Activated naive CD8-positive, alpha-beta T cell treated with anti-CD3 and anti-CD28 coated beads for 36 hours (primary cell): ENCODE results near the gene CTIF. TPM values are rescaled to one million over a fixed set of nuclear protein-coding genes. Genes with fewer than 3 reads are reported as not detected.
A peak's percentile ranks its signal among the peaks of the same experiment; 100 is the strongest.

ENCODE experiments used
- DNase-seq: peaks from one replicate; pipeline ENCODE4 v3.0.0; 2021
- H3K27ac Mint-ChIP-seq: one replicate; pipeline ENCODE4 v1.8.0; 2022; ENCODE audit warnings: mild to moderate bottlenecking, moderate library complexity, mixed read lengths
- H3K27me3 Mint-ChIP-seq: one replicate; pipeline ENCODE4 v1.8.0; 2022; ENCODE audit warnings: mild to moderate bottlenecking, mixed read lengths
- H3K36me3 Mint-ChIP-seq: one replicate; pipeline ENCODE4 v1.8.0; 2021; ENCODE audit warnings: mild to moderate bottlenecking, mixed read lengths
- H3K4me1 Mint-ChIP-seq: one replicate; pipeline ENCODE4 v1.8.0; 2021; ENCODE audit warnings: mixed read lengths
- H3K4me3 Mint-ChIP-seq: one replicate; pipeline ENCODE4 v1.8.0; 2022; ENCODE audit warnings: mild to moderate bottlenecking, moderate library complexity, mixed read lengths
- H3K9me3 Mint-ChIP-seq: one replicate; pipeline ENCODE4 v1.8.0; 2022; ENCODE audit warnings: mixed read lengths
- total RNA-seq, 2 experiments: library from RNA; stranded (reverse); gene quantifications; one replicate each; pipeline ENCODE4 v1.2.3, GENCODE V29; 2021

The CTIF gene
- total RNA-seq, 2 experiments from 2014 or later = 2.3 to 3.5 TPM

GRCh38 chr18:48541747-48542400, 3.0 kb downstream of the CTIF start:
- Mint-ChIP-seq H3K36me3 (no peaks in the 10 kb centered on the region), H3K9me3 (no peaks in the 10 kb centered on the region), H3K27me3 (peaks cover 46% of the 10 kb centered on the region), H3K4me3 (no peak overlapping the region), H3K27ac (no peak overlapping the region), H3K4me1 (peaks cover 15% of the 10 kb centered on the region)
- DNase-seq = no peak

GRCh38 chr18:48542513-48543181, 3.8 kb downstream of the CTIF start:
- Mint-ChIP-seq H3K36me3 (no peaks in the 10 kb centered on the region), H3K27ac (no peak overlapping the region)

DNA sequence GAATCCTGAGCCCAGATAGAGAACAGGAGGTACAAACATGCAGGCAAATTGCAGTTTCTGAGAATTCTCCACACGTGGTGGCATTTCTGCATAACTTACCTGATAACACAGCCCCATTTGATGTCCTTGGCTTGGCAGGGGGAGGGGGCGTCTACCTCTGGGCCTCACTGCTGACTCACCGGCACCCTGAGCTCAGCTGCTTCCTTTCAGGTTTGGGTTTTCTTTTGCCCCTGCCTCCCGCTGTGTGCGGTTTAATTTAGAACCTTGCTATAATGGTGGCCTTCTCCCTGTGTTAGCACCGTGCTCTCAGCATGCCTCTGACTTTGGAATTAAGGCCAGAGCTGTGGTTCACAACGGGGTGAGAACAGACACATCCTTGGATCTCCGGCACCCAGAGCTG, 4.4 kb downstream of the CTIF start:
- peak; percentile 47 for DNase-seq
- H3K27me3 Mint-ChIP-seq = peaks cover 46% of the 10 kb centered on the region
- H3K4me1 Mint-ChIP-seq = peaks cover 14% of the 10 kb centered on the region
- no peak overlapping the region for H3K27ac Mint-ChIP-seq
- no peaks in the 10 kb centered on the region for H3K36me3 Mint-ChIP-seq
- H3K9me3 Mint-ChIP-seq = no peaks in the 10 kb centered on the region
- no peak overlapping the region for H3K4me3 Mint-ChIP-seq

More at GRCh38 chr18:48542513-48543181, 3.8 kb downstream of the CTIF start:
- no peaks in the 10 kb centered on the region for H3K9me3 Mint-ChIP-seq
- DNase-seq = peak; percentile 3
- peaks cover 46% of the 10 kb centered on the region for H3K27me3 Mint-ChIP-seq
- no peak overlapping the region for H3K4me3 Mint-ChIP-seq
- peaks cover 15% of the 10 kb centered on the region for H3K4me1 Mint-ChIP-seq

GRCh38 chr18:48544116-48544515, 5.3 kb downstream of the CTIF start:
- Mint-ChIP-seq H3K36me3 (no peaks in the 10 kb centered on the region), H3K4me1 (peaks cover 11% of the 10 kb centered on the region), H3K27ac (no peak overlapping the region), H3K9me3 (no peaks in the 10 kb centered on the region), H3K27me3 (peaks cover 46% of the 10 kb centered on the region), H3K4me3 (no peak overlapping the region)
- no peak for DNase-seq

- peaks cover 46% of the 10 kb centered on the region for H3K27me3 Mint-ChIP-seq
- no peak overlapping the region for H3K27ac Mint-ChIP-seq
- no peaks in the 10 kb centered on the region for H3K36me3 Mint-ChIP-seq
- no peak for DNase-seq
- H3K4me3 Mint-ChIP-seq = no peak overlapping the region
- no peaks in the 10 kb centered on the region for H3K9me3 Mint-ChIP-seq
- H3K4me1 Mint-ChIP-seq = peaks cover 11% of the 10 kb centered on the region
These were observed 6.0 kb downstream of the CTIF start for GRCh38 chr18:48544661-48545415.

- DNase-seq = no peak
- H3K27ac Mint-ChIP-seq = no peak overlapping the region
- H3K27me3 Mint-ChIP-seq = peaks cover 37% of the 10 kb centered on the region
- no peak overlapping the region for H3K4me3 Mint-ChIP-seq
- no peaks in the 10 kb centered on the region for H3K36me3 Mint-ChIP-seq
- H3K9me3 Mint-ChIP-seq = no peaks in the 10 kb centered on the region
- H3K4me1 Mint-ChIP-seq = peaks cover 8% of the 10 kb centered on the region
These were observed 7.0 kb downstream of the CTIF start for GRCh38 chr18:48545757-48546321.

GRCh38 chr18:48546396-48546795, 7.6 kb downstream of the CTIF start:
- H3K36me3 Mint-ChIP-seq = no peaks in the 10 kb centered on the region
- H3K9me3 Mint-ChIP-seq = no peaks in the 10 kb centered on the region
- H3K4me1 Mint-ChIP-seq = peaks cover 8% of the 10 kb centered on the region
- H3K27me3 Mint-ChIP-seq = peaks cover 35% of the 10 kb centered on the region
- no peak overlapping the region for H3K27ac Mint-ChIP-seq
- no peak for DNase-seq
- no peak overlapping the region for H3K4me3 Mint-ChIP-seq

DNA sequence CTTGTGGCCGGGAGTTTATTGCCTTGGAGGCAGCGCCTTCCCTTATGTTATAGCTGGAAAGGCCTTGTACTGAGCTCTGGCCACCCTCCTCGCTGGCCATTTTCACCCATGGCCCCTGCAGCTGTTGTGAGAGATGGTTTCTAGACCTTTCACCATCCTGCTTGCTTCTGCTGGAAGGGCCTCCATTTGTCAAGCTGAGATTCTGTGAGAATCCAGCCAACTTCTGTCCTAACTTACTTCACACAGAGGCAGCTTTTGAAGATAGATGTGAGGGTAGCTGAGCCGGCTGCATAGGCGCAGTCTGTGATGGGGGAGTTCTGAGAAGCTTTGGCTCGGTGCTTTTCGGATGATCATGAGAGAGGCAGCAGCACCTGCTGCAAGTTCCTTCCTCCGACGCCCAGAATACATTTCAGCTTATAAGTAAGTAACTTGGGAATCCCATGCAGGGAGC, 8.7 kb downstream of the CTIF start:
- H3K4me3 Mint-ChIP-seq = no peak overlapping the region
- H3K4me1 Mint-ChIP-seq = peaks cover 8% of the 10 kb centered on the region

DNA sequence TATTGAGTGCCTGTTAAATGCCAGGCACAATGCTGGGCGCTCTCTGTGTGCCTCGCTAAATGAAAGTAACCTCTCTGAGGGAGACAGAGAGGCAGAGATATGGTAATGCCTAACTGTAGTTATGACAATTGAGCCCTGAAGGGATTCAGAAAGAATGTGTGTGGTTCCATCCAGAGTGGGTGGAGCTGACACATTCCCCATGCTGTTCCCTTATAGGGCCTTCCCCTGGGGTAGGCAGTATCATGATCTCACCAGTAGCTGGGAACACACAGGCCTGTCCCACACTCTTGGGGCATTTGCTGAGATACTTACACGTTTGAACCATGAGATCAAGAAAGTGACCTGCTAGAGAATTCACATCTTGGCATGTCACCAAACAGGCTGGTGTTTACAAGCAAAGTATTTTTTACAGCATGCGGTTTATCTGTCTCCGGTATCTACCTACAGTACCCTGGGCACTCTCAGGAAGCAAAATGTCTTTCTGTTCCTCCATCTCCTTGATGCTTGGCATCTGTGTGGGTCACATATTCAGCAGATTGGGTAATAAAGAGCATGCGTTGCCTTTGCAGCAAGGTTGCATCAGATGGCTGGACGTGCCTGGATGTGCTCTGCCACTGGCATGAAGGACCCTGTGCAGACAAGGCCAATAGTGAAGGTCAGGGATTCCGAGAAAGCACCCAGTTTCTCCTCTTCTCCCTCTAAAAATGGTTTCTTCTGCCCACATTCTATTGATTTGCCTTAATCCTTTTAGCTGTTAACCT, 9.4 kb downstream of the CTIF start:
- H3K27me3 Mint-ChIP-seq = peaks cover 24% of the 10 kb centered on the region
- H3K4me1 Mint-ChIP-seq = peaks cover 3% of the 10 kb centered on the region
- H3K27ac Mint-ChIP-seq = no peak overlapping the region
- no peak overlapping the region for H3K4me3 Mint-ChIP-seq
- H3K9me3 Mint-ChIP-seq = no peaks in the 10 kb centered on the region
- DNase-seq = no peak
- no peaks in the 10 kb centered on the region for H3K36me3 Mint-ChIP-seq

More for the DNA sequence above, 8.7 kb downstream of the CTIF start:
- no peaks in the 10 kb centered on the region for H3K9me3 Mint-ChIP-seq
- DNase-seq = no peak
- no peaks in the 10 kb centered on the region for H3K36me3 Mint-ChIP-seq
- H3K27ac Mint-ChIP-seq = no peak overlapping the region
- peaks cover 27% of the 10 kb centered on the region for H3K27me3 Mint-ChIP-seq

DNA sequence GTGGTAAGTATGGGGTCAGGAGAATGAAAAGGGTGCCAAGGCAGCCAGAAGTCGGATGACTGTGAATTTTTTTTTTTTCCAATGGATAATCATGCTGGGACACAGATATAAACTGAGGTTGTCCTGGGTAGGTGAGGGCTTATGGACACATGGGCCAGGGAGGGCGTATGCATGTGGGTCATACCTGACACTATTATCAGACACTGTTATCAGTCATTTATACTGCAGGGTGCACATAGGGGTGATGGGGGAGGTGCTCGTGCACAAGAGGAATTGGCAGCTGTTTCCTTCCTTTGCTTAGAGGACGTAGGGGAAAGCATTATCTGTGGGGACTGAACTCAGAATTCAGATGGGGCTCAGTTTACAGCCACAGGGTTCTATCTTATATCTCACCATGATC, 10.1 kb downstream of the CTIF start:
- Mint-ChIP-seq H3K9me3 (no peaks in the 10 kb centered on the region), H3K27me3 (peaks cover 16% of the 10 kb centered on the region)

DNA sequence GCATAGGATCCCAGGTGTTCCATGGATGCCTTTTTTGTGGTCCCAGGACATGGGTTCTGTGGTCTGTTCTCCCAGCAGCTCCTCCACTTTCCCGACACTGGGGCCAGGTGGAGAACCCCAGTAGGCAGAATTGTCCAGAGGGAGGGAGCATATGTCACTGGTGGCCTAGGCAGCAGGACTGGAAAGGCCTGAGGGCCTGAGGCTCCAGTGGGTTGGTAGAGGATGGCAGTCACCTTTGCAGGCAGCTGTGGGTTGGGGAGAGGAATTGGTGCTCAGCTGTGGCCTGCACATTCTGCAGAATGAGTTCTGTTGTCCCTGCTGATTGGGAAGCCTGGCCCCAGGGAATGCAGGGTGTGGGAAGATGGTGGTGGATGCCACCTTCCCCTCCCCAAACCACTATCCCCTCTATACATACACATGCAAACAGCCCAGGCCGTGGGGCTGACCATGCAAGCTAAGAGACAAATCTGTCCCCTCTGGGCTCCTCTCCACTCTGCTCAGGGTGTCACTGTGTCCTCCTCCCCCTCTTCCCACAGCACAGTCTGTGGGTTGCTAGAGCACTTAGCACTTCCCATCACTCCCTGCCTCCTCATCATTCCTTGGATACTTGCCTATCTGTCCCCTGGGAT, 11.4 kb downstream of the CTIF start:
- no peak for DNase-seq
- H3K4me3 Mint-ChIP-seq = no peak overlapping the region
- no peaks in the 10 kb centered on the region for H3K36me3 Mint-ChIP-seq
- H3K4me1 Mint-ChIP-seq = no peaks in the 10 kb centered on the region
- no peaks in the 10 kb centered on the region for H3K9me3 Mint-ChIP-seq
- H3K27ac Mint-ChIP-seq = no peak overlapping the region
- H3K27me3 Mint-ChIP-seq = peaks cover 4% of the 10 kb centered on the region

More for the DNA sequence above, 10.1 kb downstream of the CTIF start:
- no peak overlapping the region for H3K27ac Mint-ChIP-seq
- H3K36me3 Mint-ChIP-seq = no peaks in the 10 kb centered on the region
- H3K4me3 Mint-ChIP-seq = no peak overlapping the region
- DNase-seq = no peak
- no peaks in the 10 kb centered on the region for H3K4me1 Mint-ChIP-seq

DNA sequence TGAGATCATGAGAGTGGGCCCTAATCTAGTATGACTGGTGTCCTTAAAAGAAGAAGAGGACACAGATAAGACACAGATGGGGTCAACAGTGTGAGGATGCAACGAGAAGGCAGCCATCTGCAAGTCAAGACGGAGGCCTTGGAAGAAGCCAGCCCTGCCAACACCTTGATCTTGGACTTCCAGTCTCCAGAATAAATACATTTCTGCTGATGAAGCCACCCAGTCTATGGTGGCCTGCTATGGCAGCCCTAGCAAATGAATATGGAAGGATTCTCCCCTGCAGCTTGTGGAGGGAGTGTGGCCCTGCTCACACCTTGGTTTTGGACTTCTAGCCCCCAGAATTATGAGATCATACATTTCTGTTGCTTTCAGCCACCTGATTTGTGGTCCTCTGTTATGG, 12.3 kb downstream of the CTIF start:
- Mint-ChIP-seq H3K36me3 (no peaks in the 10 kb centered on the region), H3K4me1 (no peaks in the 10 kb centered on the region), H3K9me3 (no peaks in the 10 kb centered on the region), H3K27me3 (no peaks in the 10 kb centered on the region), H3K27ac (no peak overlapping the region), H3K4me3 (no peak overlapping the region)
- no peak for DNase-seq

- Mint-ChIP-seq H3K4me1 (no peaks in the 10 kb centered on the region), H3K27ac (no peak overlapping the region), H3K27me3 (no peaks in the 10 kb centered on the region), H3K36me3 (no peaks in the 10 kb centered on the region), H3K4me3 (no peak overlapping the region), H3K9me3 (no peaks in the 10 kb centered on the region)
- no peak for DNase-seq
These were observed 13.3 kb downstream of the CTIF start for GRCh38 chr18:48552130-48552529.

DNA sequence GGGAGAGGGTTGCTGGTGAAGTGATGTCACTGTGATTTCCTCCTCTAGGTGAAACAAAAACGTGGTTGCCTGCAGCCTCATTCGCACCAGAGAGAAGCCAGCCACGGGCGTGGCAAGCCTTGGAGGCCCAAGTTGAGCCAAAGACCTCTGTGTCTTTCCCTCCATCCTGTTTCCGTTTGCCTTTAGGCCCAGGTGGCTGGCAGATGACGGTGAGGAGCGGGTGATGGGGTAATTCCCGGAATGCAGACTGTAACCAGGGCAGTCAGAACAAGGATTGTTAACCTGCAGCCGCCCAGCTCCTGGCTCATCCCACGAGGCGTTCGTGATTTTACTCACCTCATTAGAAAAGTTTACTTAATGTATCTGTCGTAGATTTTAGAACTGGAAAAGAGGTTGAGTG, 14.4 kb downstream of the CTIF start:
- no peak for DNase-seq
- Mint-ChIP-seq H3K36me3 (no peaks in the 10 kb centered on the region), H3K4me3 (no peak overlapping the region), H3K9me3 (no peaks in the 10 kb centered on the region), H3K4me1 (no peaks in the 10 kb centered on the region), H3K27ac (no peak overlapping the region), H3K27me3 (no peaks in the 10 kb centered on the region)
